Psoas muscle (tissue), 8 donors: ENCODE data around the gene FCN1. TPM values are rescaled to one million over a fixed set of nuclear protein-coding genes. Genes with fewer than 3 reads are reported as not detected.

Experiments used
- ATAC-seq, 4 donors: fragments of 200-7000 bp; cut with Tn5 transposase; one replicate each; pipeline ENCODE4 v1.9.1; 2020; ENCODE audit warnings: moderate library complexity in 3 of 4, mild to moderate bottlenecking in 2 of 4
- DNase-seq, 2 donors: peaks; one replicate each; pipeline ENCODE4 v3.0.0-alpha.2; 2020
- H3K27ac ChIP-seq: fragments of 200-600 bp; one replicate; pipeline ENCODE4 v1.8.0; 2022
- H3K27me3 ChIP-seq, 3 donors: fragments of 200-600 bp in 1 of 3; one replicate each; pipeline versions ENCODE4 v1.6.1 to v1.8.0; 2013 to 2022; ENCODE audit warnings: low read length in 2 of 3, mild to moderate bottlenecking in 2 of 3, moderate library complexity in 1 of 3; ENCODE audit not compliant: insufficient read depth in 3 of 3
- H3K36me3 ChIP-seq, 2 donors: fragments of 200-600 bp in 1 of 2; one replicate each; pipeline versions ENCODE4 v1.6.1 to v1.8.0; 2013 to 2022; ENCODE audit warnings: low read depth in 1 of 2, mild to moderate bottlenecking in 1 of 2, moderate library complexity in 1 of 2; ENCODE audit not compliant: insufficient read depth in 1 of 2
- H3K4me1 ChIP-seq: fragments of 200-600 bp; one replicate; pipeline ENCODE4 v1.8.0; 2022
- H3K4me3 ChIP-seq: fragments of 200-600 bp; one replicate; pipeline ENCODE4 v1.8.0; 2022; ENCODE audit warnings: mild to moderate bottlenecking
- H3K9me3 ChIP-seq: fragments of 200-600 bp; one replicate; pipeline ENCODE4 v1.8.0; 2022
- CTCF ChIP-seq: fragments of 200-600 bp; IDR thresholded peaks from one replicate; pipeline ENCODE4 v1.8.0; 2022; ENCODE audit warnings: antibody characterized with exemption
- whole genome bisulfite sequencing, 3 donors: extraction: QIAGEN DNeasy Blood & Tissue Kit; methylation state at CpG; one replicate each; pipeline versions ENCODE4 v1.1.6 to v1.1.7; 2013; 5-methylcytosine and 5-hydroxymethylcytosine counted together
- intact Hi-C, 2 donors: fragments of 100-400 bp; cut with DNase I; formaldehyde crosslinking; loops; one replicate each; pipeline versions ENCODE4 v1.11.0 to v1.14.2; 2022
- polyA plus RNA-seq, 3 donors: library from polyadenylated mRNA; stranded (reverse); fragments of 200-250 nt; gene quantifications; one replicate each; pipeline ENCODE4 v1.2.3, GENCODE V29; 2013
- total RNA-seq, 4 donors: library from RNA; stranded (reverse); fragmentation: NEBNext Ultra II Directional in 2 of 4; extraction: Animal tissue kit (Norgen Biotek cat#: 25700) in 2 of 4; gene quantifications; one replicate each; pipeline versions ENCODE4 v1.2.1 to v1.2.4, GENCODE V29; 2021 to 2023
- donor health status: healthy with polysubstance abuse.
- donor health status: DM: no; HTN: no; CAD: no; lungs with moderate emphysema.
- donor health status: Bipolar disorder and iron deficiency.
- donor health status: healthy.
- donor health status: DM: yes; HTN: yes; CAD: no.
- donor health status: DM: no; HTN: no; CAD: no.
- donor health status: DM: no; HTN: no; CAD: no.
- donor health status: DM: yes; HTN: yes; CAD: no.

The FCN1 gene
- total and polyA plus RNA-seq, 7 donors: 0.51 to 3.9 (median 0.82) TPM

- Histone ChIP-seq H3K9me3 (no peaks in the 10 kb centered on the region), H3K4me1 (no peaks in the 10 kb centered on the region), H3K4me3 (no peak overlapping the region), H3K27ac (no peak overlapping the region), H3K36me3 (no peaks in the 10 kb centered on the region), H3K27me3 (peaks cover 0 to 21% (median 0%) of the 10 kb centered on the region in 3 donors)
- ATAC-seq: no peak
- intact Hi-C loops: no loop called here
- DNase-seq: no peak
- 74 to 82% (median 80%) methylated on average over 8 to 9 of the region's 9 CpGs for WGBS, 3 donors
- TF ChIP-seq CTCF: no peak
Measured at GRCh38 chr9:134922932-134923240, 5.2 kb upstream of the FCN1 start.

GRCh38 chr9:134922066-134922931 is 4.6 kb upstream of the FCN1 start:
- no peaks in the 10 kb centered on the region for H3K9me3 ChIP-seq
- DNase-seq: peak in 1 of 2 donors; percentile 44
- no peaks in the 10 kb centered on the region for H3K36me3 ChIP-seq
- no peak overlapping the region for H3K4me3 ChIP-seq
- TF ChIP-seq CTCF: no peak
- ATAC-seq: peak in 1 of 4 donors; percentile 30
- intact Hi-C loops: no loop called here
- no peaks in the 10 kb centered on the region for H3K4me1 ChIP-seq
- no peak overlapping the region for H3K27ac ChIP-seq
- peaks cover 0 to 26% (median 0%) of the 10 kb centered on the region in 3 donors for H3K27me3 ChIP-seq
- 64 to 69% (median 67%) methylated on average over 14 of the region's 14 CpGs for WGBS, 3 donors

- Histone ChIP-seq H3K27ac (no peak overlapping the region), H3K9me3 (no peaks in the 10 kb centered on the region), H3K4me1 (no peaks in the 10 kb centered on the region), H3K36me3 (no peaks in the 10 kb centered on the region), H3K4me3 (no peak overlapping the region), H3K27me3 (peaks cover 0 to 32% (median 0%) of the 10 kb centered on the region in 3 donors)
- intact Hi-C loops: no loop called here
- DNase-seq: no peak
- 88 to 92% (median 90%) methylated on average over 3 of the region's 3 CpGs for WGBS, 3 donors
- no peak for TF ChIP-seq CTCF
- ATAC-seq: no peak
Measured at GRCh38 chr9:134919303-134919702, 1.6 kb upstream of the FCN1 start.

- no peaks in the 10 kb centered on the region for H3K4me1 ChIP-seq
- TF ChIP-seq CTCF: no peak
- H3K27me3 ChIP-seq: peaks cover 0 to 32% (median 0%) of the 10 kb centered on the region in 3 donors
- ATAC-seq (no peak), DNase-seq (peak in 1 of 2 donors; percentile 33)
- no peaks in the 10 kb centered on the region for H3K36me3 ChIP-seq
- WGBS, 3 donors: 90 to 92% (median 90%) methylated on average over 10 of the region's 10 CpGs
- no peak overlapping the region for H3K27ac ChIP-seq
- H3K9me3 ChIP-seq: no peaks in the 10 kb centered on the region
- intact Hi-C loops: no loop called here
- no peak overlapping the region for H3K4me3 ChIP-seq
Measured at GRCh38 chr9:134918646-134919045, 934 bp upstream of the FCN1 start.
